CD4-positive, alpha-beta T cell treated with Interleukin-4 for 4 hours (primary cell): ENCODE measurements around the gene PARD3B.

ENCODE experiments used
- DNase-seq: peaks from one replicate; pipeline ENCODE4 v3.0.0-alpha.2; 2020

PARD3B gene

DNA sequence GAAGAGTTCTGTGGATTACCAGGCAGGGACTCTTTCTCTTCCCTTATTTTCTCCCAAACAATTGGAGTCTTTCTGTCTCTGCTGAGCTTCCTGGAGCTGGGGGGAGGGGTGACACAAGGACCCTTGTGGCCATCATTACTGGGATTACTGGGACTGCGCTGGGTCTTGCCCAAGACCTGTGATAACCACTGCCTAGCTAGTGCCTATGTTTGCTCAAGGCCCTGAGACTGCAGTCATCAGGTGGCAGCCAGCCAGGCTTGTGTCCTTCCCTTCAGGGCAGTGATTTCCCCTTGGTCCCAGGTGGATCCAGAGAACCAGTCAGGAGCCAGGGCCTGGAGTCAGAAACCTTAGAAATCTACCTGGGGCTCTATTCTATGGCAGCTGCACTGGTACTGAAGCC, 355.6 kb downstream of the PARD3B start:
- DNase-seq: no peak

- no peak for DNase-seq
These were observed 356.3 kb downstream of the PARD3B start for GRCh38 chr2:204901591-204901990.

DNA sequence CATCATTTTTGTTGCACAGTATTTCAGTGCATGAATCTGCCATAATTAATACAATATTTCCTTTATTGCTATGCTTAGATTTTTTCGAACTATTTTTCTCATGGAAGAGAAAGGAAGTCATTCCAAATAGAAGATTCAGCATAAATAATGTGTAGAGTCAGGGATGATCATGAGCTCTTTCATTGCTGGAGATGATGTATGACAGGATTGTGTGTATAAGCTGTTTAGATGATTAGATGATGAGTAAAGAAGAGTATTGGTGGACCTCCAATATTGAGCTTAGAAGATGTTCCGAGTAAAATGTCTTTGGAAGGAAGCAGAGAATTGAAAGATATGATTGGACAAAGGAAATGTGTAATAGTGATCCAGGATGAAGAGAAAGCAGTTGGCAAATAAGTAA, 364.5 kb downstream of the PARD3B start:
- no peak for DNase-seq

DNA sequence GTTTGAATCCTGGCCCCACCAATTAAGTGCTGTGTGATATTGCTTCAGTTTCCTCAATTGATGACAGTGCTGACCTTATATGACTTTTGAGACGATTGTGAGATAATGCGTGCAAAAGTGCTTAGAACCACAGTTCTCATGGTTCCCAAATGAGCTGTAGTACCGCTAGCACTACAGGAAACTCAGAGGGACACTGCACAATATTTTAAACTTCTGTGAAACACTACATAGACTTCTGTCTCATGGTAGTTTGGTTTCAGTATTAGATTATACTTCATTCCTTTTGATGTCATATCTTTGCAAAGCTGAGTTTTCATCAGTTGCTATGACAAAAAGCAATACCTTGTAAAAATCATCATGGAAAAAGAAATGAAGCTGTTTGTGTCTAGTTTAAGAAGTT, 368.0 kb downstream of the PARD3B start:
- DNase-seq: no peak

DNA sequence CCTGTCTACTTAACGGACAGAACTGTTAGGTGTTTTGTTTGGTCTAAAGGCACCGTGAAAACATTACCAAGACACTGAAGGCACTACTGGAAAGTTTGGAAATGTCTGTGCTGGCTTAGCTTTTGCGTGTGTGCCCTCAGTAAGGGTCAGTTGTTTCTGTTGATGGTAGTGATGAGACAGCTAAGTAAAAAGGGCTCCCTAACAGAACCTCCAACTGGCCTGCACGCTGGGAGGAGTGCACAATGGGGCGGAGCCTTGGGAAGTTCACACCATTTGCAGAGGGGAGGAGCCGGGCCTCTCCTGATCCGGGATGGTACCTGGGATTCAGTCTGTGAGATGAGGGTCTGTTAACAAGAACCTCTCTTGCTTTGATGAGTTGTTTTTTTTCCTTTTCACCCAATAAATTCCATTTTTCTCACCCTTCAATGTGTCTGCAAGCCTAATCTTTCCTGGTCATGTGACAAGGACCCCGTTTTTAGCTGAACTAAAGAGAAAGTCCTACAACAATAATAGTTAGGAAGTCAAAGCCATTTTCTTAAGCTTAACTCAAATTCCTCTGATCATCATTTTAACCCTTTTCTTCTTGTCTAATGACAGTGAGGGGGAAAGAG, 368.7 kb downstream of the PARD3B start:
- no peak for DNase-seq

GRCh38 chr2:204914708-204915107, 369.4 kb downstream of the PARD3B start:
- no peak for DNase-seq

DNA sequence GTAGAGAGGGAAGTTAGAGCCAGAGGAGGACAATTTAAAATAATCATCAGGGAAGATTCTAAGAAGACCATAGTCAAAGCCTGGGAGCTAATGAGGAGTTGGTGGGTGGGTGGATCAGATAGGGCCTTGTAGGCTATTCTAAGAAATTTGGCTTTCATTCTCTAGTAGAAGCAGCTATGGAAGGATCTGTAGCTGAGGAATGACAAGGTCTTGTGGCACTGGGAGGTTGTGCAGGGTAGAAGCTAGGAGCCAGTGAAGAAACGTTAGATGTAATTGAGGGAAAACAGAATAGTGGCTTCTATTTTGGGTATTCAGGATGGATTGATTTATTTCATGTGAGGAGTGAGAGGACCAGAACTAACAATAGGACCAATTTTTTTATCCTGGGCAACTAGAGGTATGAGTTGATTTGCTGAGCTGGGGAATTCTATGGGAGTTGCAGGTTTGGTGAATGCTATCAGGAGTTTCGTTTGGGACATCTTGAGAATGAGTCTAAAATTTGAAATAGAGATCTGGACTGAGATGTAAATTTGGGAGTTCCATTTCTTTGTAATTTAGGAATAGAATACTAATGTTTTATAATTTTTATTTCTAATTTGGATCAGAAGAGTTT, 371.9 kb downstream of the PARD3B start:
- no peak for DNase-seq

DNA sequence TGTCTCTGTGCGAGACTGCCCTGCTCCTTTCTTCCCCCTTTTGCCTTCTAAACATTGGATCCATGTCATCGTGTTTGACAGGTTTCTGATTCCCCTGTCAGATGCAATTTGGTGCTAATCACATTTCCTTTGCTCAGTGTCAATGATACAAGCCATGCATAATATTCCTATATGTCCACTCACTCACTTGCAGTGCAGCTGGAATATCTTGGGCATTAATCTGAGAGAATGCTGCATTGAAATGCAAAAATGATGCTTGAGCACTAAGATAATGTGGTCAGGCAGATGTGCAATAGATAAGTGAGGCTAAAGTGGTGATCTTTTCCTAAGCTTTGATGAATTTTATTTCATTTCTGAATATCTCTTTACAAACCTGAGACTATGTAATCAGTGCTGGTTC, 375.5 kb downstream of the PARD3B start:
- DNase-seq: no peak

GRCh38 chr2:204923957-204924356, 378.7 kb downstream of the PARD3B start:
- DNase-seq: no peak

GRCh38 chr2:204931562-204931961, 386.3 kb downstream of the PARD3B start:
- no peak for DNase-seq

- no peak for DNase-seq
These were observed 388.6 kb downstream of the PARD3B start for GRCh38 chr2:204933735-204934374.

- no peak for DNase-seq
These were observed 399.7 kb downstream of the PARD3B start for GRCh38 chr2:204944927-204945326.

DNA sequence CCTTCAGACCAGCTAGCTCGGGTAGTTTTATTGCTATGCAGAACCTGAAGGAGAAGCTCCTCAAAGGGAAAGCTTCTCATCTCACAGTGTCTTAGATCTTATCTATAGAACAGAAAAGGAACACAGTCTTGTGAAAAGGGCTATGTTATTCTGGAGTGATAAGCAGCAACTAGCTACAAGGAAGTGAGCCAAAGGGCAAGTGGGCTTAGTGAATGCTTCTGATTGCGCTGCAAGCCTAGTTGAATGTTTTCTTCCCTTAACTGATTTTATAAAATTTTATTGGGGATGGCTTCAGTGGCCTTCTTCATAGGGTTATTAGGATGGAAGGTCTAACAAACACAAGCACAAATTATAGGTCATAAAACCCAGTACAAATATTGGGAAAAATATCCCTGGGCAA, 400.1 kb downstream of the PARD3B start:
- no peak for DNase-seq

GRCh38 chr2:204946892-204947291, 401.6 kb downstream of the PARD3B start:
- DNase-seq: no peak

- DNase-seq: no peak
These were observed 402.1 kb downstream of the PARD3B start for GRCh38 chr2:204947405-204947804.

GRCh38 chr2:204948024-204948763, 402.9 kb downstream of the PARD3B start:
- DNase-seq: peak; percentile 2

- DNase-seq: peak; percentile 15
These were observed 403.5 kb downstream of the PARD3B start for GRCh38 chr2:204948822-204949221.

GRCh38 chr2:204950695-204951346, 405.5 kb downstream of the PARD3B start:
- DNase-seq: no peak

DNA sequence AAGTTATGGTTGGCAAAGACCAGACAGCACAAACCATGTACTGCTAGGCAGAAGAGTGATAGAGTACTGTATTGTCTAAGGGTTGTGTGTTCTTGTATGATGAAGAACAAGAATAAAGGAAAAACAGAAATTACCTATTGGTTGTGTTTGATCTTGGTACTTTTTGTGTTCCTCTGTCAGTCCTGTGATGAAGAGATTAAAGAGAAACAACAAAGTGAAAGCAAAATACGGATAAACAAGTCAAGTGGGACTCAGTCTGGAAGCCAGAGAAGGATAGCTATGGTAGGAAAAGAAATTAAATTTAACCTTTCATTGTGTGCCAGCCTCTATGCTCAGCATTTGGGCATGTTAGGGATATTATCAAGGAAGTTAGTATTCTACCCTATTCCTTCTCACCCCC, 413.1 kb downstream of the PARD3B start:
- no peak for DNase-seq

DNA sequence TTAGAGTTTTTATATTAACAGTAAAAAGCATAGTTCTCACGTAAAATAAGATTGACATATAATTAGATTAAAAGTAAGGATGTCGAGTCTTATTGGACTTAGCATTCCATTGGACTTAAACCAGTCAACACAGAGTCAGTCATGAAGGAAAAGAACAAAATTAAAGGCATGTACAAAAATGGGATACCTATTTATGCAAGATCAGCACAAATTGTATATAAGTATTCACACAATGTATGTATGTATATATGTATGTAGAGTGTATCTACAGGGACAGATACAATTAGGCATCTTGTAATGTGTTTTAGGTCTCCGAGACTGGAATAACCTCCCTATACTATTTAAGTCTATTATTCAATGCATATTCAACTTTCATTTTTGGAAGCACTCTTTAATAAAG, 419.1 kb downstream of the PARD3B start:
- no peak for DNase-seq

- no peak for DNase-seq
These were observed 421.0 kb downstream of the PARD3B start for GRCh38 chr2:204966245-204966644.

GRCh38 chr2:204967199-204967960, 422.1 kb downstream of the PARD3B start:
- peak; percentile 82 for DNase-seq
